Measurements from ENCODE around the gene HNRNPLL.

GRCh38 chr2:38552259-38552658 lies 50.5 kb downstream of the HNRNPLL start:
- TF ChIP-seq CTCF (IDR thresholded peaks at IDR 0.05 in 4 of 5, conservative IDR thresholded peaks at IDR 0.05 in 1 of 5): no peak
- no peak for TF ChIP-seq POLR2A (IDR thresholded peaks at IDR 0.05)
